HAP-1 (cell line): ENCODE measurements around the gene AIP.
A peak's percentile ranks its signal among the peaks of the same experiment; 100 is the strongest.
"Not testable (repeated sequence)": the region's sequence is repeated elsewhere in the genome, so short reads cannot be mapped to it uniquely, and the experiment has no call there.

Experiments used
- DNase-seq, 2 experiments: peaks; one replicate each; pipeline ENCODE4 v3.0.0-alpha.2; 2016 to 2020; ENCODE audit warnings: low spot score in 2 of 2
- H3K27me3 ChIP-seq: fragments of 250-450 bp; sonication (Bioruptor Pico); 2 replicates; pipeline ENCODE4 v1.5.1; 2020; ENCODE audit warnings: low read depth, mild to moderate bottlenecking, moderate library complexity
- H3K36me3 ChIP-seq: fragments of 250-450 bp; sonication (Bioruptor Pico); replicated peaks from 2 replicates; pipeline ENCODE4 v1.5.1; 2020; ENCODE audit warnings: mild to moderate bottlenecking
- H3K4me1 ChIP-seq: fragments of 250-450 bp; sonication (Bioruptor Pico); 2 replicates; pipeline ENCODE4 v1.5.1; 2020; ENCODE audit warnings: mild to moderate bottlenecking
- H3K4me3 ChIP-seq: fragments of 250-450 bp; sonication (Bioruptor Pico); 2 replicates; pipeline ENCODE4 v1.5.1; 2020; ENCODE audit warnings: mild to moderate bottlenecking, moderate library complexity
- H3K9me3 ChIP-seq: fragments of 250-450 bp; sonication (Bioruptor Pico); 2 replicates; pipeline ENCODE4 v1.5.1; 2020; ENCODE audit warnings: mild to moderate bottlenecking, moderate library complexity
- in situ Hi-C: fragments of 300-500 bp; cut with MboI; formaldehyde crosslinking; loops from 3 replicates; pipeline ENCODE4 v1.14.3; 2020; ENCODE audit warnings: low sequenced_read_pairs, inconsistent platforms, mixed read lengths

Gene AIP

GRCh38 chr11:67455054-67455453 lies 27.8 kb upstream of the AIP start, which contains the start of gene CABP4:
Gene CABP4 (plus strand): TSS chr11:67455354. CDS start chr11:67455424, 70 bp downstream.
- H3K4me1 ChIP-seq = no peaks in the 10 kb centered on the region
- no peak for DNase-seq
- no peaks in the 10 kb centered on the region for H3K27me3 ChIP-seq
- in situ Hi-C loops = no loop called here
- H3K36me3 ChIP-seq = no peaks in the 10 kb centered on the region
- H3K4me3 ChIP-seq = no peak within 1 kb of the TSS
- H3K9me3 ChIP-seq = no peaks in the 10 kb centered on the region

GRCh38 chr11:67456068-67456705 lies 26.6 kb upstream of the AIP start:
- Histone ChIP-seq H3K4me3 (no peak overlapping the region), H3K4me1 (no peaks in the 10 kb centered on the region), H3K36me3 (no peaks in the 10 kb centered on the region), H3K9me3 (no peaks in the 10 kb centered on the region), H3K27me3 (no peaks in the 10 kb centered on the region)
- in situ Hi-C loops = no loop called here
- no peak for DNase-seq

- no peaks in the 10 kb centered on the region for H3K9me3 ChIP-seq
- H3K4me1 ChIP-seq = no peaks in the 10 kb centered on the region
- H3K27me3 ChIP-seq = no peaks in the 10 kb centered on the region
- in situ Hi-C loops = no loop called here
- H3K4me3 ChIP-seq = no peak overlapping the region
- DNase-seq = no peak
- no peaks in the 10 kb centered on the region for H3K36me3 ChIP-seq
These were observed 25.4 kb upstream of the AIP start for GRCh38 chr11:67457453-67457852.

DNA sequence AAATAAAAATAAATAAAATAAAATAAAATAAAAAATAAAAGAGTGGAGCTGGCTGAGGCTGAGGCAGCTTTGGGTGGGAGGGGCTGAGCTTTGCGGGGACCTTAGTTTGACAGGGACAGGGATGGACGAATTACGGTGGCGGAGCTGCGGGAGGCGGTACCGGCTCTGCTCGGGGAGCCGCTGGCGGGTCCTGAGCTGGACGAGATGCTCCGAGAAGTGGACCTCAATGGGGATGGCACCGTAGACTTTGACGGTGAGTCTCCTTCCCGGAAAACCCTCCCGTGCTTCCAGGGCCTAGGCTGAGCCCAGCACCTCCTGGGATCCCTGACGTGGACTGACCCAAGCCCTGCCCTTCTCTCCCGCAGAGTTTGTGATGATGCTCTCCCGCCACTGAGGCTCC lies 24.6 kb upstream of the AIP start:
- H3K36me3 ChIP-seq = no peaks in the 10 kb centered on the region
- no peak for DNase-seq
- H3K4me3 ChIP-seq = no peak overlapping the region
- in situ Hi-C loops = no loop called here
- H3K4me1 ChIP-seq = no peaks in the 10 kb centered on the region
- H3K9me3 ChIP-seq = no peaks in the 10 kb centered on the region
- no peaks in the 10 kb centered on the region for H3K27me3 ChIP-seq

DNA sequence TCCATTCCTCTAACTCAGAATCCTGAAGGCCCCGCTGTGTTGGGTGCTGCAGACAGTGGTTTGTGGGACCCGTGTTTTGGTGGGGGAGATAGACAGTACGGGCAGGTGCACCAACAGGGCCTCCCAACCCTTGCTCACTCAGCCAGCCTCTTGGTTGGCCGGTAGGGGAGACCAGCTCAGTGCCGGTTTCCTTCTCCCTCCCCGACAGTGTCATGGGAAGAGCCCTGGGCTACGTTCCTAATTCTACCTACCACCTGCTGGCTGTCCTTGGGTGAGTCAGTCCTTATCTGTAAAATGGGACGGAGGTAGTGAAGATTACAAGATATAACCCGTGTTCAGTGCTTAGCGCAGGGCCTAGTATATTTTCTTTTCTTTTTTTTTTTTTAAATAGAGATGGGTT lies 19.6 kb upstream of the AIP start:
- Histone ChIP-seq H3K4me1 (peaks cover 5% of the 10 kb centered on the region), H3K9me3 (no peaks in the 10 kb centered on the region), H3K36me3 (no peaks in the 10 kb centered on the region), H3K27me3 (no peaks in the 10 kb centered on the region), H3K4me3 (no peak overlapping the region)
- in situ Hi-C loops = no loop called here
- no peak for DNase-seq

DNA sequence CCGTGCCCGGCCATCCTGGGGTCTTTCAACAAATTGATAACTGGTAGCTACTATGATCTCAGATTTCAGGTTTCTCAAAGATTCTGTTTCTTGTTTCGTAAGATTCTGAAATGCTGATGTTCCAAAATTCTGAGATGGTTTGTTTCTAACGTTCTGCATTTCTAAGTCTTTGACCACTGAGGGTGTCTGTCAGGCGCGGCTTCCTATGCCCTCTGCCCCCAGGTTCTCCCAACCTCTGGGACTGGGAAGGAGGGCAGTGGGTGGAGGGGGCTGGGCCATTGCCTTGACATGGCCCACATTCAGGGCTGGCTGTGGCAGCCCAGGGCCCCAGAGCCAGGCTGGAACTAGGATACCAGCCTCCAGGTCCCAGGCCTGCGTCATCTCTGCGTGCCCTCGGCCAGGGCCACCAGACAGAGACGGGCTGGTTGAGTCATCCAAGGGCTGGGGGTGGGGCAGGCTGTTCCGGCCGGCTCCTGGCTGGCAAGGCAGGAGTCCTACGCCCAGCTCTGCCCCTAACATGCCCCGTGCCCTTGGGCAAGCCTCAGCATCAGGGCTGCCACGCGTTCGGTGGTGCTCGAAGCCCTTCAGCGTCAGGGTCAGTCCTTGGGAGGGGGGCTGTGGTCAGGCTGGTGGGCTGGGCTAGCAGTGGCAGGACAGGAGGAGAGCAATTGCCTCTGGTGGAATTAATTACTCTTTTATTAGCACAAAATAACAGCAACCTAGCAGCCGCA lies 19.0 kb upstream of the AIP start:
- Histone ChIP-seq H3K4me1 (peaks cover 5% of the 10 kb centered on the region), H3K4me3 (peak overlapping the region; percentile 66), H3K27me3 (no peaks in the 10 kb centered on the region), H3K9me3 (no peaks in the 10 kb centered on the region), H3K36me3 (no peaks in the 10 kb centered on the region)
- in situ Hi-C loops = no loop called here
- no peak for DNase-seq

DNA sequence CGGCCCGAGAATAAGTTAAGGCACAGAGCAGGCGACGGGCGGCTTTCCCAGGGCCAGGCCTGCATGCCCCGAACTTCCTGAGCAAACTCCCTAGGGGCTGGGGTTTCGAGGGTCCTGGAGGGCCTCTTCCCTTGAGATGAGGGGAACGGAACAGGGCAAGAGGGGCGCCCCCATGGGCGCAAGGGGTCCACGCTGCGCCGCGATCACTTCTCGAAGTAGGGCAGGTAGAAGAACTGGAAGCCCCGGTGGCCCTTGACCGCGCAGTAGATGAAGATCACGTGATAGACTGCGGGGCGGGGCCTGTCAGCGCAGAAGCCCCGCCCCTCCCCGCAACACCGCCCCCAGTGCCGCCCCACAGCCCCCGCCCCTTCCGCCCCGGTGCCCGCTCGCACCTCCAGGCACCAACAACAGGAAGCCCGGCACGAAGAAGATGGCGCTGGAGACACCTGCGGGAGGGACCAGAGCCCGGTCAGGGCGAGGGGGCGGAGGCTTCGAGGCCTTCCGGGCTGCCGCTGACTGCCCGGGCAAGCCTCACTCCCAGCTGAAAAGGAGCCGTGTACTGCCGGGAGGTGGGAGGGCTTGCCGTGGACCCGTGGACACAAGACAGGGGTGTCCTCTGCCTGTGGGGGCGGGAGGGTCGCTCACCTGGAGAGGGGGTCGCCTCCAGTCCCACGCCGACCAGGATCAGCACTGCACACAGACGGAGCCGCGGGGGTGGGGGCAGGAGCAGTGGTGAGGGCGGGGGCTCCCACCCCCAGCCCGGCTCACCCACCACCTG lies 18.2 kb upstream of the AIP start:
- in situ Hi-C loops = no loop called here
- Histone ChIP-seq H3K4me1 (peaks cover 9% of the 10 kb centered on the region), H3K9me3 (no peaks in the 10 kb centered on the region), H3K4me3 (peak overlapping the region; percentile 66), H3K27me3 (no peaks in the 10 kb centered on the region), H3K36me3 (no peaks in the 10 kb centered on the region)
- DNase-seq = peak; percentile 81 to 96

GRCh38 chr11:67465189-67465510 lies 17.7 kb upstream of the AIP start:
- no peak for DNase-seq
- Histone ChIP-seq H3K4me3 (peak overlapping the region; percentile 66), H3K4me1 (peaks cover 10% of the 10 kb centered on the region), H3K36me3 (no peaks in the 10 kb centered on the region), H3K27me3 (no peaks in the 10 kb centered on the region), H3K9me3 (no peaks in the 10 kb centered on the region)
- in situ Hi-C loops = no loop called here

GRCh38 chr11:67465530-67465929 lies 17.3 kb upstream of the AIP start:
- peaks cover 10% of the 10 kb centered on the region for H3K4me1 ChIP-seq
- in situ Hi-C loops, DNase-seq, H3K36me3 ChIP-seq, H3K9me3 ChIP-seq, H3K27me3 ChIP-seq: not testable (repeated sequence)
- peak overlapping the region; percentile 66 for H3K4me3 ChIP-seq

- Histone ChIP-seq H3K9me3 (no peaks in the 10 kb centered on the region), H3K27me3 (no peaks in the 10 kb centered on the region), H3K4me1 (peaks cover 10% of the 10 kb centered on the region), H3K36me3 (no peaks in the 10 kb centered on the region), H3K4me3 (no peak overlapping the region)
- in situ Hi-C loops = no loop called here
- DNase-seq = no peak
These were observed 16.5 kb upstream of the AIP start for GRCh38 chr11:67466367-67466766.

DNA sequence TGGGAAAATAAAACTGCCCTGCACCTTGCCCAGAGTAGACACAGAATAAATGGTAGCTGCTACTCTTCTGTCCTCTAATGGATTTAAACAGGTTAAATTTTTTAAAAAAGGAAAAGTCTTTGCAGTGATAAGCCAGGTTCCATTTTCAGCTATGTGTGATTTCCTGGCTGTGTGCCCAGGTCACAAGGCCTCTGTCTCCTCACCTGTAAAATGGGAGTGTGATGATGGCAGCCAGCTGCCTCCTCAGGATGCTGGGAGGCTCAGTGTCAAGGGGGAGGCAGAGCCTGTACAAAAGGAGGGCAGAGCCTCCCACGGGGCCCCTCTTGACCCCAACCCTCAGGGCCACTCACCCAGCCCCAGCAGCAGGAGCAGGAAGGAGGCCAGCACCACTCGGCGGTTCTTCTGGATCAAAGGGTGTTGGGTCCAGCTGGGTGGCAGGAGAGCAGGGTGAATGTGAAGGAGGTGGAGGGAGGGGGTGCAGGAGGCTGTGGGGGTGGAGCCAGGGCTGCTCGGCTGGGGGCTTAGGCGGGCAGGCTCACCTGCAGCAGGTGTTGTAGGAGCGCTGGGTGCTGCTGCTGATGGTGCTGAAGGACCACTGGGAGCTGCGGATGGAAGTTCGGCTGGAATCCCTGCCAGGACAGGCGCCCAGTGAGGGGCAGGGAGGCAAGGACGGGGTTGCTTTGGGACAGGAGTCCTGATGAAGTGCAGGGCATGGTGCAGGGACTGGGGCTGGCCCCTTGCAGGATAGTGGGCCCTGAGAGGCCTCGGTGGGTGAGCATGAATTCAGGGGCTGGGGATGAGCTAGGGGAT lies 15.7 kb upstream of the AIP start:
- Histone ChIP-seq H3K4me1 (peaks cover 10% of the 10 kb centered on the region), H3K36me3 (no peaks in the 10 kb centered on the region), H3K9me3 (no peaks in the 10 kb centered on the region), H3K4me3 (no peak overlapping the region), H3K27me3 (no peaks in the 10 kb centered on the region)
- no peak for DNase-seq
- in situ Hi-C loops = no loop called here

GRCh38 chr11:67468056-67468455 lies 14.8 kb upstream of the AIP start:
- Histone ChIP-seq H3K36me3 (no peaks in the 10 kb centered on the region), H3K9me3 (no peaks in the 10 kb centered on the region), H3K27me3 (no peaks in the 10 kb centered on the region), H3K4me1 (peaks cover 10% of the 10 kb centered on the region), H3K4me3 (peak overlapping the region; percentile 80)
- no peak for DNase-seq
- in situ Hi-C loops = no loop called here

DNA sequence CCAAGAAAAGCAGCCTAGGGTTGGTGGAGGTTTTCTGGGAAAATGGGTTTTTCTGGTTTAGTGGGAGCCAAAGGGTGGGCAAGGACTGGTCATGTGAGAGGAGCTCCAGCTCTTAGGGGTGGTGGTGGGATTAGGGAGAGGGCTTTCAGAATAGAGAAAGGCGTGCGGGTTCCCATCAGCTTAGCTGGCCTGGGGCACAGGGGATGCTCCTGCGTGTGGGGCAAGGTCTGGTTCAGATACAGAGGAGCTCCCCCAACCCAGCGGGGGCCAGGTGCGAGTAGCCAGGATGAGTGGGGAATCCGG lies 14.4 kb upstream of the AIP start:
- in situ Hi-C loops = no loop called here
- Histone ChIP-seq H3K36me3 (no peaks in the 10 kb centered on the region), H3K27me3 (no peaks in the 10 kb centered on the region), H3K4me1 (peaks cover 10% of the 10 kb centered on the region), H3K9me3 (no peaks in the 10 kb centered on the region), H3K4me3 (peak overlapping the region; percentile 80)
- DNase-seq = no peak
